ENCODE data around the gene BRD9.
"Not testable (repeated sequence)": the region's sequence is repeated elsewhere in the genome, so short reads cannot be mapped to it uniquely, and the experiment has no call there.

BRD9 gene

GRCh38 chr5:892394-893136 lies at the start of gene BRD9, which contains the start of gene TRIP13:
TSS of gene BRD9 (minus strand) at chr5:892801. CDS start at chr5:892657, 144 bp downstream.
TSS of gene TRIP13 (plus strand) at chr5:892884. CDS start at chr5:892999, 115 bp downstream.
- peak; percentile 71 to 79 (median 77) for DNase-seq (ENCODE audit: low read depth in 3 of 3)

GRCh38 chr5:940741-941140 lies 48.1 kb upstream of the BRD9 start:
- DNase-seq (ENCODE audit: low read depth in 3 of 3): not testable (repeated sequence)

GRCh38 chr5:939368-939767 lies 46.8 kb upstream of the BRD9 start:
- DNase-seq (ENCODE audit: low read depth in 3 of 3): no peak

- DNase-seq (ENCODE audit: low read depth in 3 of 3): no peak
Observed at GRCh38 chr5:937151-937924, 44.7 kb upstream of the BRD9 start.

- no peak for DNase-seq (ENCODE audit: low read depth in 3 of 3)
Observed at GRCh38 chr5:936149-937144, 43.8 kb upstream of the BRD9 start.

GRCh38 chr5:935510-936084 lies 43.0 kb upstream of the BRD9 start:
- no peak for DNase-seq (ENCODE audit: low read depth in 3 of 3)

- DNase-seq (ENCODE audit: low read depth in 3 of 3): not testable (repeated sequence)
Observed at GRCh38 chr5:934381-934967, 41.9 kb upstream of the BRD9 start.

GRCh38 chr5:933951-934350 lies 41.4 kb upstream of the BRD9 start:
- not testable (repeated sequence) for DNase-seq (ENCODE audit: low read depth in 3 of 3)

GRCh38 chr5:933251-933861 lies 40.8 kb upstream of the BRD9 start:
- no peak for DNase-seq (ENCODE audit: low read depth in 3 of 3)

GRCh38 chr5:932628-933250 lies 40.1 kb upstream of the BRD9 start:
- no peak for DNase-seq (ENCODE audit: low read depth in 3 of 3)

GRCh38 chr5:932151-932627 lies 39.6 kb upstream of the BRD9 start:
- DNase-seq (ENCODE audit: low read depth in 3 of 3): no peak

GRCh38 chr5:931570-932145 lies 39.1 kb upstream of the BRD9 start:
- DNase-seq (ENCODE audit: low read depth in 3 of 3): no peak

- DNase-seq (ENCODE audit: low read depth in 3 of 3): no peak
Observed at GRCh38 chr5:930866-931265, 38.3 kb upstream of the BRD9 start.

GRCh38 chr5:929596-929995 lies 37.0 kb upstream of the BRD9 start:
- no peak for DNase-seq (ENCODE audit: low read depth in 3 of 3)

- DNase-seq (ENCODE audit: low read depth in 3 of 3): not testable (repeated sequence)
Observed at GRCh38 chr5:929182-929581, 36.6 kb upstream of the BRD9 start.

GRCh38 chr5:927172-928015 lies 34.8 kb upstream of the BRD9 start:
- DNase-seq (ENCODE audit: low read depth in 3 of 3): no peak

GRCh38 chr5:926417-927171 lies 34.0 kb upstream of the BRD9 start:
- peak in 1 of 3 donors; percentile 25 for DNase-seq (ENCODE audit: low read depth in 3 of 3)
